GM18520 (cell line): ENCODE measurements around the gene ALKAL2.

Source experiments
- ATAC-seq: cut with Tn5 transposase; IDR thresholded peaks from one replicate; pipeline ENCODE4 v1.9.1; 2021; ENCODE audit not compliant: unreplicated experiment

The ALKAL2 gene

DNA sequence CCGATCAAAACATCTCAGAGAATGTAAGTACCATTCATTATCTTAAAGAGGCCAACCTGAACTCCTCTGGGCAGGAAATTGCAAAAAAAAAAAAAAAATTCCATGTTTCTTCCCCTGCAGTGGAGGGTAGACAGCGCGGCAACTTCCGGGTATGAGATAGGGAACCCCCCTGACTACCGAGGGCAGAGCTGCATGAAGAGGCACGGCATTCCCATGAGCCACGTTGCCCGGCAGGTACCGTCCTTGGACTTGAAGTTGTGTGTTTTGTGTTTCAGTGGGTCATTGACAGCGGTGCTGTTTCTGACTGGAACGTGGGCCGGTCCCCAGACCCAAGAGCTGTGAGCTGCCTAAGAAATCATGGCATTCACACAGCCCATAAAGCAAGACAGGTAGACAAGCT is 16.0 kb downstream of the ALKAL2 start:
- ATAC-seq, result no peak

DNA sequence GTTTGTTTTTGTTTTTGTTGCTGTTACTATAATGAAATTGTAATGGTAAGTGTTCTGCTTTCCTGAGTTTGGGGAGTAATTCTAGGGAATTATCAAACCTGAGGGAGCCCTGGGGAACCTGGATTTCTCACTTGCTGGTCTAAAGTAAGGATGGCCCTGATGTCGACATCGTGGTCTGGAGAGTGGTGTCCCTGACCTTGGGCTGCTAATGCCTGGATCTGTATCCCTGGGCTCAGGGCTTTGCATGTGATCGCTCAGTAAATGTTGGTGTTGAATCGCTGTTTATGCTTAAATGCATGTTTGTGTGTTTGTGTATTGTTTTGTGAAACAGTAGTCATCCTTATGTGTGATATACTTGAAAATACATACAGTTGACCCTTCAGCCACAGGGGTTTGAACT is 17.0 kb downstream of the ALKAL2 start:
- no peak for ATAC-seq

DNA sequence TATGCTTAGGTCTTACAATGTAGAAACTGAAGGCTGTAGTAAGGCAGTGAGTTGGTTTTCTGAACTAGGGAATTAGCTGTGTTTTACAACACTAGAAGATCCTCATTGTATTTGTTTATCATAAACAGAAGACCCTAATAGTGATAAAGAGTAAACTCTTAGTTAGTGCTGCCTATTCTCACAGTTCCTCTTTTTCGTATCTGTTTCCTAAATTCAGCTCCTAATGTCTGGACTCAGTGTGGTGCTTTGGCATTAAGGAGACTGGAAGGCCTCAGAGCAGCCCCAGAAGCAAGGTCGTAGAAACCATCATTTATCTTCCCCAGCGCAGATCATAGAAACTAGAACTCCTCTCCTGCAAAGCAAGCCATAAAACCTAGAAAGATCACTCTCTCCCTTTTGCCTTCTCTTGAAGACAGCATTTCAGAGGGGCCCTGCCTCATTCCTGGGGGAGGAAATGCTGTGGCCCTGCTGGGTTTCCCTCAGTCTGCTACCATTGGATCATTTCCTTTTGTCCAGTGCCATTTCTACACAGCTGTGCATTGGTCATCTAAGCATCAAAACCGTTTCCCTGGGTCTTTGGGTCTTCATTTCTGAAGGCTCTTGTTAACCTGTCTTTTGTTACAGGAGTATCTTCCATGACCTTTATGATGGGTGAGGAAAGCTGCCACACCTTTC is 18.4 kb downstream of the ALKAL2 start:
- no peak for ATAC-seq

DNA sequence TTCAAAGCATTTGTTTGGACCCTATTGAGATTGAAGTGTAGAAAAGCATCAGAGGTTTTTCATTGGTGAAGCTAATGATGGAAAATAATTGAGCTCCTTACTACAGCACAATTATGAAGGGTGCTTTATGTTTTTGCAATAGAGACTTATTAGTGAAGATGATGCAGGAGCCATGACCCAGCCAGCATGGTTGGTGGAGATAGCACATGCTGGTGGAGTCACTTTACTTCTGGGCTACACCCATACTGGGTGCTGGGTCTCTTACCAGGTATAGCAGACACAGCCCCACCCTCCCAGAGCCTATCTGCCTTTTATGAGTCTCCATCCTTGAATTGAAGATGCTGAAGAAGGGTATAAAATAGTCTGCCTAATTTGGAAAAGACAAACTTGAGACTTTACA is 19.6 kb downstream of the ALKAL2 start:
- no peak for ATAC-seq

DNA sequence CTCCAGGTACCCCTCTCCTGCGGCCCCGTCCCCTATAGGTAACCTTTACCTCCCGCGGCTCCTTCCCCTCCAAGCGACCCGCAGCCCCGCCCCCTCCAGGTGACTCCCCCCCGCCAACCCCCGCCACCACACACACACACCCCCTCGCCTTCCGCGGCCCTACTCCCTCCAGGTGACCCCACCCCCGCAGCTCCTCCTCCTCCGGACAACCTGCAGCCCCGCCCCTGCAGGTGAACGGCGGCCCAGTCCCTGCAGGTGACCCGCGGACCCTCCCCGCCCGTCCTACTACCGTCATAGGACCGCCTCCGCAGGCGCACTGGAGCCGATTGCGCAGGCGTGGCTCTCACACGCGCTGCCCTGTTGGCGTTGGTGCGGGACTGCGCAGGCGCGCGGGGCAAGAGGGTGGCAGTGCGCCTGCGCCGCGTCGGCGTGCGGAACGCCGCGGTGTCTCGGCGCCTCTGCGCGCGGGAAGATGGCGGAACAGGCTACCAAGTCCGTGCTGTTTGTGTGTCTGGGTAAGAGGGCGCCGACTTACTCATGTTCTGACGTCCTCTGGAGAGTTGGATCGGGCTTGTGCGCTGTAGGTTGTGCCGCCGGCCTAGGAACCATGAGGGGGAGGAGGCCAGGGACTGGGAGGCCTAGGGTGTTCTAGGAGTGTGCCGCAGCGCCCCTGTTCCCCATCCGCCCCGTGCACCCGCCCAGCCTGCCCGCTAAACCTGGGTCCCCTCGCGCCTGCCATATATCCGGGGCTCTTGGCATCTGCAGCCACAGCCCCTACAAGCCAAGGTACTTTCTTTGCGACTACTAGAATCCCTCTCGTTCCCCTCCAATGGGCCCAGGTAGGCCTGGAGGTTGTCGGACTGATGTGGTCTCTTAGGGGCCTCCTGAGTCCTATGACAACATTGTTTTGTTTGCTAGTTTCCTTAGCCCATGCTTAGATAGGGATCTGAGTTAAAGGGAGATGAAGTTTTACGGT is 23.1 kb downstream of the ALKAL2 start, which contains the start of gene ACP1:
Gene ACP1 (plus strand): TSS at position 455 of the 976 bp plus-strand sequence. CDS start 18 bp downstream, at position 473.
- ATAC-seq, result peak; percentile 91

DNA sequence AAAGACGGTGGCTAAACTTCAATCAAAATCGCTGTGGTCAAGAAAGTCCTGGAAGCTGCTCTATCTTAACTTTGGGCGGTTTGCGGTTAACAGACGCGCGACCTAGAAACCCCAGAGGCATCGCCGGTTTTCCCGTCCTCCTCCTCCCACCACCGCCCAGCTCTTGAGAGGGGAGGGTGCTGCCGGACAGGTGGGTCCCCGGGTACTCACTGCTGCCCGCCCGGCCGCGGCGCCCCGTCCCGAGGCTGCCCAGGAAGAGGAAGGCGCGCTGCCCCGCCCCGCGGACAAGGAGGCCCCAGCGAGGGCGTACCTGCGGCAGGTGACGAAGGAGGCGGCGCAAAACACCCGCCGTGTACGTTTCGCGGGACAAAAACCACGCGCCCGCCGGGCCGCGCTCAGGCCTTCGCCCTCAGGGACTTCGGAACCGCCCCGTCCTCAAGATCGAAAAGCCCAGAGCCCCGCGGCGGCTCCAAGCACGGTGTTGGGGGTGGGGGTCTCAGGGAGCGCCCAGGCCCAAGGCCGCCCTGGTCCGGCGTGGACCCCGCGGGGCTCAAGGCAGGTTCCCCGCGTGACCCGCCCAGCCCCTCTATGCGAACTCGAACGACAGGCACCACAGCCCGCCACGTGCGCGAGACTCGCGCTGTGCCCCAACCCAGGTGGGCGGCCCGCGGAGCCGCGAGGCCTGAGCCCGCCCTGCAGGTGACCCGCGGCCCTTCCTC is 24.0 kb downstream of the ALKAL2 start, which contains the start of gene SH3YL1:
Gene SH3YL1 (minus strand): TSS at position 259 of the 719 bp plus-strand sequence. CDS start 48 bp downstream, at position 211.
- no peak for ATAC-seq

DNA sequence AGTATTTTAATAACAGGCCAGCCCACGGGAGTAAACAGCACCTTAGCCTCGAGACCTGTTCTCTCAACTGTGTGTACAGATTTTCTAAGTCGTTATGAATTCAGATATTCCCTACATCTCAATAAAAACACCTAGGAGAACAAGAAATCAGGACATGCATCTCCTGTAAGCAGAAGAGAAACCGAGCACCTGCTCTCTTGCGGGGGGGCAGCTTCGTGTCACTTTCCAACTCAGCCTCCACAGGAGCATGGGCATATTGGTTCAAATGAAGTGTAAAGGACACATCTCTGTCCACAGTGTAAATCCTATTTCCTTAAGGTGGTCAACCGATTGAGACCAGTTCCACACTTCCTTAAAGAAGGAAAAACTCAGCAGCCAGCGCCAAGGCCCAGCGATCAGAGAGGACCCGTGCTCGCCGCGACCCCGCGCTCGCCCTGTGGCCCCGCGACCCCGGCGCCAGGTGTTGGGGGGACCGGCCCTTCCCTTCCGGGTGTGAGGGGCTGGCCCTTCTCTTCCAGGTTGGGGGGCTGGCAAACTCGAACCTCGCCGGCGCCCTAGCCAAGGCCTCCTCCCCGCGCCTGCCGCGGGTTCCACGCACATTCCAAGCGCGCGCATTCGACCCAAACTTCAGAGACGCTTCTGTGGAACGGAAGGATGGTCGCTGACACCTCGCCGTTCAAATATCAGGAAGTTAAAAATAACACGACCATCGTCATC is 24.7 kb downstream of the ALKAL2 start:
- ATAC-seq, result no peak

DNA sequence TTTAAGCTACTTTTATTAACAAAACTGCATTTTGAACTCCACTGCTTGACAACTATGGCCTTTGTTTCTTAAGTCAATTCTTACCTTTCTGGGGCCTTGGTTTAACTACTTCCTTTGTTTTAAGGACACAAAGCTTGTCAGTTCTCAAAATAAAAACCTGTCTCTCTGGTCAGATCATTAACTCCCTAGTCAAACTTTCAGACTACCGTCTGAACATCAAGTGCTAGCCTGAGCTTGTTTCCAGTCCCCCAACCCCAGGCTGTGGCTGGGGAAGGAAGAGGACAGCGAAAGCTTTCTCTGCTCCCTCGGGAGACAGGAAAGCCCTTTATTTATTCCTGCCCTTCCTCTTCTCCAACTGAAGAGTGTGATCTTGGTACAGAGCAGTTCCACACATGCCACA is 25.8 kb downstream of the ALKAL2 start:
- no peak for ATAC-seq

DNA sequence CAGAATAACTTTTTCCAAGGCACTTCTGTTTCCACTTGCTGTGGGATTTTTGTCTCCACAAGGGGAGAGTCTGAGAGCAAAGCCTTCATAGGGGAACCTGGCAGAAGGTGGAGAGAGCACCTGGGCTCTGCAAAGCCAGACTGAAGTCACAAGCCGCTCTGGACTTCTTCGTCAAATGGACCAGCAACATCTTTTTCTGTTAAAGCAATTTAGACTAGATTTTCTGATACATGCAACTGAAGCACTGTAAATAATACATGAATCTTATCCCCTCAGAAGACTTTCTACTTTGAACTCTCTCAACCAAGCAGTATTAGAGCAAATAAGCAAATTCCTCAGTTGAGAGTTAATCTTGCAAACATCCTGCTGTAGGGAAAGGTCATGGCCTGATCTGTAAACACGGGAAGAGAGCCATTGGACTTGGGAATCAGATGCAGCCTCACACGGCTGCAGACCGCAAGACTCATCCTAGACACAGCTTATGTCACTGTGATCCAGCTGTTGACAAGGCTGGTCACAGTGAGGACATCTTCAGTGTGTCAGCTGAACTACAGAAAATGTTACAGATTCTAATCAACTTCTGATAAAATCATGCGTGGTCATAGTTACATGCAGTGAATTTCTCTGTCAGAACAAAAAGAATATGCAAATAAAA is 27.3 kb downstream of the ALKAL2 start:
- no peak for ATAC-seq

DNA sequence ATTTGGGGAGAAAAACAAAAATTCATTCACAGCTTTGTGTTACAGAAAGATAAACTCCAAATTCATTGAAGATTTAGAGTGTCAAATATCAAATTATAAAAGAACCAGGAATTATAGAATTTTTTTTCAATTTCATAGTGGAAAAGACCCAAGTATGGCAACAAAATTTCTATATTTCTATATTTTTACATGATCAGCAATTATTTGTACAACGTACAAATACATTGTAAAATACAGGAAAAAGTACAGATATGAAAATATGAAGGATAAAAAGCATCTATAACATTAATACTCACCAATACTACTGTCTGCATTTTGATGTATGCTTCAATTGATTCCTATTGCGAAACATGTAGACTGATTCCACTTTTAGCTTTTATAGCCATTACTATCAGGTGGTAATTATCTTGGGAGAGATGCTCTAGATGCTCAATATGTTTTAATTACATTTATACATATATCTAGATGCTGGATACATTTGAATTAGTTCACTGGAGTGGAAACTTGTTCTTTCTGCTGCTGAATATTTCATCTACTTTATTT is 28.0 kb downstream of the ALKAL2 start:
- no peak for ATAC-seq

DNA sequence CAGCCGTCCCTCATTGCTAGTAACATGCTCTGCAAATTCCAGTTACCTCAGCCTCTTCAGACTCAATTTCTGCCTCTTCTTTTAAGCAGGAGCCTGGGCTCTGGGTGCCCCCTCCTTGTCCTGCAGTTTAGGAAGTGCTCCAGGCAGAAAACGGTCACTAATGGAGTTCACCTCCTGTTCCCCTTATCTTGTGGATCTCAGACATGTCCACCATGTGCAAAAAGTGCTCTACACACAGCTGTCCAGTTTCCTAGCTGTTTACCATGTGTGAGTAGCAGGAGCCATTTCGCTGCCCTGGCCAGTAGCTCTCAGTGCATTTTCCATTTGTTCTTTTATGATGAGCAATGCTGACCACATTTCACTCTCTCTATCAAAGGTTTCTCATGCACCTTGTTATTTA is 29.0 kb downstream of the ALKAL2 start:
- no peak for ATAC-seq

DNA sequence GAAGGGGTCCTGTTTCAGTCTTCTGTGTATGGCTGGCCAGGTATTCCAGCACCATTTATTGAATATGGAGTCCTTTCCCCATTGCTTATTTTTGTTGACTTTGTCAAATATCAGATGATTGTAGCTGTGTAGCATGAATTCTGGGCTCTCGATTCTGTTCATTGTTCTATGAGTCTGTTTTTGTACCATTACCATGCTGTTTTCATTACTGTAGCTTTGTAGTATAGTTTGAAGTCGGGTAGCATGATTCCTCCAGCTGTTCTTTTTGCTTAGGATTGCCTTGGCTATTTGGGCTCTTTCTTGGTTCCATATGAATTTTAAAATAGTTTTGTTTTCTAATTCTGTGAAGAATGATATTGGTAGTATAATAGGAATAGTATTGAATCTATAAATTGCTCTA is 30.0 kb downstream of the ALKAL2 start:
- no peak for ATAC-seq

DNA sequence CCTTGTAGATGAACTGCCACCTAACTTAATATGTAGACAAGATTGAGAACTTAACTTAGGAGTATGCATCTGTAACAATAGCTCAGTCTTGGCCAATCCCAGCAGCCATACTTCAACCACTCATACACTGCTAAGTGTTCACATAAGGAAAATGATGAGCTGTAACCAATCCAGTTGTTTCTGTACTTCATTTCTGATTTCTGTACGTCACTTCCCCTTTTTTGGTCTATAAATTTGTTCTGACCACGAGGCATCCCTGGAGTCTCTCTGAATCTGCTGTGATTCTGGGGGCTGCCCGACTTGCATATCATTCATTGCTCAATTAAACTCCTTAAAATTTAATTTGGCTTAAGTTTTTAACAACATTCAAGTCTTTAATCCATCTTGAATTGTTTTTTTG is 30.5 kb downstream of the ALKAL2 start:
- no peak for ATAC-seq

DNA sequence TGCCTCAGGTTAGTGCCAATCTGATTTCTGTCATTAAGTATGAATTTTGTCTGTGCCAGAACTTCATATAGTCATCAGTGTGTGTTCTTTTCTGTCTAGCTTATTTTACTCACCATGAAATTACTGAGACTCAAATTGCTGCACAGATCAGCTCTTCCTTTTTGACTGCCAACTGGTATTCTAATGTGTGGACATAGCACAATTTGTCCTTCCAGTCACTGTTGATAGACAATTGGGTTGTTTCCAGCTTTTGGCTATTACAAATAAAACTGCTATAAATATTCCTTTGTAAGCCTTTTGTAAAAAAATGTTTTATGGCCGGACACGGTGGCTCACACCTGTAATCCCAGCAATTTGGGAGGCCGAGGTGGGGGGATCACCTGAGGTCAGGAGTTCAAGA is 31.8 kb downstream of the ALKAL2 start:
- ATAC-seq, result no peak

DNA sequence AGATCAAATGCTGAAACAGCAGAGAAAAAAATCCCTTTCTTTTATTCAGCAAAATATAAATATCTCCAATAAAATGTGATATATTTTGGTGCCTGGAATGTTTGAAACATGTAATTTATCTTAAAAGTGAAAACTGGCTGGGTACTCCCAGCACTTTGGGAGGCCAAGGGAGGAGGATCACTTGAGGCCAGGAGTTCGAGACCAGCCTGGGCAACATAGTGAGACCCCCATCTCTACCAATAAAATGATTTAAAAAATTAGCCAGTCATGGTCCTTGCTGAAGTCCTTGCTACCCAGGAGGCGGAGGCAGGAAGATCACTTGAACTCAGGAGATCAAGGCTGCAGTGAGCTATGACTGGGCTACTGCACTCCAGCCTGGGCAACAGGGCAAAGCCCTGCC is 32.7 kb downstream of the ALKAL2 start:
- ATAC-seq, result no peak

DNA sequence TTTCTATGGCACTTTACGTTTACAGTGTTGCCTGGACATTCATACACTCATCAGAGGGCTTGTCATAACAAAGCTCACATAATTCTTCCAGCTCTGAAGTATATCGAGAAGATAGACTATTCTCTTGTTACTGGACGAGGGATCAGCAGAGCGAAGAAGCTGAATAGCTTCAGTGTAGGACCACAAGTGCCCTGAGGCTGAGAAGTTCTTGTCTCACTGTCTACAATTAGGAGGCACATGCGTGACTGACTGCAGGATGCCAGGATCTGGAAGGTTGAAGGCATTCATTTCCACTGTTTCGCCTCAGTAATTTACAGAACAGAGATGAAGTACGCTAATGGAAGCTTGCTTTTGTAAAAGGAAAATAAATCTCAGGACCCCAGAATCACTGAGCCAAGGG is 33.6 kb downstream of the ALKAL2 start:
- no peak for ATAC-seq

DNA sequence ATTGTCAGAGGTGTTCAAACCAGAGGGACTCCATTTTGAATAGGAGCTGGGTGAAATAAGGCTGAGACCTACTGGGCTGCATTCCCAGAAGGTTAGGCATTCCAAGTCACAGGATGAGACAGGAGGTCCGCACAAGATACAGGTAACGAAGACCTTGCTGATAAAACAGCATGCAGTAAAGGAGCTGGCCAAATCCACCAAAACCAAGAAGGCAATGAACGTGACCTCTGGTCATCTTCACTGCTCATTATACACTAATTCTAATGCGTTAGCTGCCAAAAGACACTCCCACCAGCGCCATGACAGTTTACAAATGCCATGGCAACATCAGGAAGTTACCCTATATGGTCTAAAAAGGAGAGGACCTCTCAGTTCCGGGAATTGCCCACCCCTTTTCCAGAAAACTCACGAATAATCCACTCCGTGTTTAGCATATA is 34.7 kb downstream of the ALKAL2 start:
- no peak for ATAC-seq

DNA sequence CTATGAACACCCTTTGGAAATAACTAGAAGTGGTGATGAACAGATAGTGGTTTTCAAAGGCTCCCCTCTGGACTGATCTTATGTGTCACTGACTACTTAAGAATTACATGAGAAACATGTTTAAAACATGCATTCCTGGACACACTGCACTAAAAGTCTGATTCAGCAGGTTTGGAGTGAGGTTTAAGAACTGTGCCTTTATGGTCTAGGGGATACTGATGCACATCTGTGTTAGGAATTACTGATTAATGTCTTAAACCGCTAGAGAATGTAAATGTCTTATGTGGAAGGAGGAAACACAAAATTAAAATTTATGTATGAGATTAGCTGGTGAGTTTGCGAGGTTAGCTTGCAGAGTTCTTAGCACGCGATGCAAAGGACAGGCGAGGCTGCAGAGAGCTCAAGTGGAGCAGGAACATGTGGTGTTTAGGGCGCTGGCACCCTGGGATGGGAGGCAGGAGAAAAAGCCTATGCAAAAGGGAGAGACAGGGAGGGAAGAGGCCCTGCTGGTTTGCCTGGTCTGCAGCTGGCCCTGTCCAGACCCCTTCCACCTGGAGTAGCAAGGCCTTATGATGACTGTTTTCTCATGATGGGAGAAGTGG is 35.8 kb downstream of the ALKAL2 start:
- no peak for ATAC-seq

DNA sequence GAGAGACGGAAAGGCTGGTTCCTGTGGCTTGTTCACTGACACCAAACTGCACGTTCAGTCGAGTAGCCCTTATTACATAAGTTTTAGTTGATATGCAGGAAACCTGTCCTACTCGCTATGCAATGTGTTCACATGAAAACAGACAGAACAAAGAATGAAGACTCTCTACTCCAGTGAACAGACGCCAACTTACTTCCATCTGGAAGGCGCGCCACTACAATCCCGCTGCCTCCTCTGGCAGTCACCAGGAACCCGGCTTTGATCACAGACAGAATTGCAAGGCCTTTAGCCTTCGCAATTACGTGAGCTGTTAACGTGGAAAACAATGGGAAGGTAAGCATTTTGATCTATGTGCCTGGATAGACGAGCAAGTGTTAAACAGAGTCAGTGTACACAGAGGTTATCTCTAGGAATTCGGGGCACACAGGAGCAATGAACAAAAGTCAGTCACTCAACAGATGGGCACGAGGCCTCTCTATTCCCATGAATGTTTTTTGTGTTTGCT is 38.3 kb downstream of the ALKAL2 start:
- ATAC-seq, result no peak
